A549 (cell line): Measurements from ENCODE around the gene CD8B. TPM values are rescaled to one million over a fixed set of nuclear protein-coding genes. Genes with fewer than 3 reads are reported as not detected.

Source experiments
- ATAC-seq, 2 experiments: fragments of 200-7000 bp in 1 of 2; fragments of >200 bp in 1 of 2; cut with Nextera tagmentation in 1 of 2; cut with Tn5 transposase in 1 of 2; 3 replicates each; pipeline versions ENCODE4 v1.8.0 to v1.9.1; 2018 to 2020; ENCODE audit warnings: mild to moderate bottlenecking in 1 of 2, moderate library complexity in 1 of 2
- CTCF ChIA-PET: fragments of 300-600 bp; sonication (Branson Sonifier 250); formaldehyde crosslinking; extraction: SDS; loops from one replicate; lab custom pipeline; 2021; ENCODE audit warnings: antibody characterized with exemption, inconsistent platforms; lab: Yijun Ruan, JAX
- POLR2A ChIA-PET: fragments of 350-600 bp; formaldehyde crosslinking; extraction: SDS; loops from one replicate; lab custom pipeline; 2021; ENCODE audit warnings: antibody characterized with exemption, inconsistent platforms; lab: Yijun Ruan, JAX
- DNase-seq, 2 experiments: peaks; one replicate each; pipeline versions ENCODE4 v3.0.0 to v3.0.0-alpha.2; 2011 to 2016; ENCODE audit warnings: low read depth in 1 of 2, low spot score in 1 of 2
- FAIRE-seq: peaks from 2 replicates; lab custom pipeline; 2011; peaks lifted over from hg19 to GRCh38; lab: Jason Lieb, UNC
- H3K27ac ChIP-seq, 2 experiments: fragments of >200 bp; sonication (Bioruptor Twin); formaldehyde crosslinking; 3 replicates each; pipeline ENCODE4 v1.5.1; 2016 to 2017
- H3K4me1 ChIP-seq: fragments of >200 bp; sonication (Bioruptor Twin); formaldehyde crosslinking; 3 replicates; pipeline ENCODE4 v1.6.1; 2016
- H3K4me2 ChIP-seq: fragments of >200 bp; sonication (Bioruptor Twin); formaldehyde crosslinking; 3 replicates; pipeline ENCODE4 v1.6.1; 2016
- H3K4me3 ChIP-seq: fragments of >200 bp; sonication (Bioruptor Twin); formaldehyde crosslinking; 3 replicates; pipeline ENCODE4 v1.5.1; 2016
- H3K9me3 ChIP-seq: fragments of >200 bp; sonication (Bioruptor Twin); formaldehyde crosslinking; 3 replicates; pipeline ENCODE4 v1.6.1; 2016
- BHLHE40 ChIP-seq: IDR thresholded peaks from 2 replicates; pipeline ENCODE4 v1.6.1; 2012; ENCODE audit warnings: low read depth, low read length, inconsistent platforms
- CBX2 ChIP-seq: fragments of 200-600 bp; sonication (generic); IDR thresholded peaks from 2 replicates; pipeline ENCODE4 v1.6.1; 2016; ENCODE audit warnings: low read depth, mild to moderate bottlenecking, borderline replicate concordance
- CBX8 ChIP-seq: fragments of 200-600 bp; sonication (generic); IDR thresholded peaks from 2 replicates; pipeline ENCODE4 v1.6.1; 2016
- CHD4 ChIP-seq: fragments of 200-600 bp; sonication (generic); IDR thresholded peaks from 2 replicates; pipeline ENCODE4 v1.6.1; 2016; ENCODE audit warnings: antibody characterized with exemption, mild to moderate bottlenecking, borderline replicate concordance
- EHMT2 ChIP-seq: fragments of 200-600 bp; sonication (generic); IDR thresholded peaks from 2 replicates; pipeline ENCODE4 v1.6.1; 2016; ENCODE audit warnings: antibody characterized with exemption, low read depth, mild to moderate bottlenecking, moderate library complexity
- EP300 ChIP-seq, 2 experiments: fragments of >200 bp; sonication (Bioruptor Twin); formaldehyde crosslinking; IDR thresholded peaks; 2 replicates in 1 of 2; 3 replicates in 1 of 2; pipeline ENCODE4 v1.6.1; 2016 to 2017
- ESRRA ChIP-seq: fragments of 150-350 bp; IDR thresholded peaks from 2 replicates; pipeline ENCODE4 v1.6.1; 2014; ENCODE audit warnings: mild to moderate bottlenecking, low read length, borderline replicate concordance
- FOSB ChIP-seq: fragments of 250-450 bp; sonication (Bioruptor Pico); IDR thresholded peaks from 2 replicates; pipeline ENCODE4 v1.5.0; 2020; ENCODE audit warnings: mild to moderate bottlenecking, moderate library complexity
- FOXS1 ChIP-seq: fragments of 250-450 bp; sonication (Bioruptor Pico); IDR thresholded peaks from 2 replicates; pipeline ENCODE4 v1.5.0; 2020; ENCODE audit warnings: mild to moderate bottlenecking, moderate library complexity
- HDAC2 ChIP-seq: fragments of 200-600 bp; sonication (generic); IDR thresholded peaks from 2 replicates; pipeline ENCODE4 v1.6.1; 2016
- HEYL ChIP-seq: fragments of 250-450 bp; sonication (Bioruptor Pico); IDR thresholded peaks from 2 replicates; pipeline ENCODE4 v1.8.0; 2021; ENCODE audit warnings: mild to moderate bottlenecking, moderate library complexity
- HOXB13 ChIP-seq: fragments of 250-450 bp; sonication (Bioruptor Pico); IDR thresholded peaks from 2 replicates; pipeline ENCODE4 v1.5.0; 2020; ENCODE audit warnings: low read depth, mild to moderate bottlenecking, moderate library complexity
- HOXB5 ChIP-seq: fragments of 250-450 bp; sonication (Bioruptor Pico); IDR thresholded peaks from 2 replicates; pipeline ENCODE4 v1.5.0; 2020; ENCODE audit warnings: mild to moderate bottlenecking, moderate library complexity
- KDM1A ChIP-seq: fragments of 200-600 bp; sonication (generic); IDR thresholded peaks from 2 replicates; pipeline ENCODE4 v1.6.1; 2016; ENCODE audit warnings: low read depth, mild to moderate bottlenecking
- MAZ ChIP-seq: fragments of 150-350 bp; IDR thresholded peaks from 2 replicates; pipeline ENCODE4 v1.6.1; 2014; ENCODE audit warnings: antibody characterized with exemption, low read depth, low read length, borderline replicate concordance
- NFE2L2 ChIP-seq: fragments of 150-350 bp; conservative IDR thresholded peaks from 2 replicates; pipeline ENCODE4 v1.6.1; 2014; ENCODE audit warnings: low read length
- NPAS2 ChIP-seq: fragments of 250-450 bp; sonication (Bioruptor Pico); IDR thresholded peaks from 2 replicates; pipeline ENCODE4 v1.8.0; 2022; ENCODE audit warnings: mild to moderate bottlenecking, moderate library complexity, borderline replicate concordance
- POLR2A ChIP-seq: IDR thresholded peaks from 2 replicates; pipeline ENCODE4 v1.6.1; 2012; ENCODE audit warnings: mild to moderate bottlenecking, low read length
- RAD21 ChIP-seq, 2 experiments: fragments of >200 bp in 1 of 2; sonication (Bioruptor Twin) in 1 of 2; formaldehyde crosslinking in 1 of 2; IDR thresholded peaks in 1 of 2; conservative IDR thresholded peaks in 1 of 2; 2 replicates in 1 of 2; 3 replicates in 1 of 2; pipeline ENCODE4 v1.6.1; 2012 to 2018; ENCODE audit warnings: inconsistent platforms in 1 of 2
- RCOR1 ChIP-seq: fragments of 150-350 bp; IDR thresholded peaks from 2 replicates; pipeline ENCODE4 v1.6.1; 2014; ENCODE audit warnings: antibody characterized with exemption, low read length, low read depth
- SMC3 ChIP-seq: fragments of >200 bp; sonication (Bioruptor Twin); formaldehyde crosslinking; IDR thresholded peaks from 3 replicates; pipeline ENCODE4 v1.6.1; 2018; ENCODE audit warnings: inconsistent platforms
- TFCP2L1 ChIP-seq: fragments of 250-450 bp; sonication (Bioruptor Pico); IDR thresholded peaks from 2 replicates; pipeline ENCODE4 v1.5.0; 2021; ENCODE audit warnings: mild to moderate bottlenecking
- ZFP36 ChIP-seq: fragments of 450-650 bp; IDR thresholded peaks from 2 replicates; pipeline ENCODE4 v1.6.1; 2014; ENCODE audit warnings: borderline replicate concordance; ENCODE audit not compliant: partially characterized antibody
- WGBS: methylation state at CpG from one replicate; pipeline ENCODE4 v1.1.6; 2017; ENCODE audit errors: missing lambda C conversion rate; 5-methylcytosine and 5-hydroxymethylcytosine counted together
- polyA plus RNA-seq, 4 experiments: library from polyadenylated mRNA; depleted of rRNA in 3 of 4; stranded (reverse); fragments of >200 nt; fragmentation: RNase III in 1 of 4; extraction: RNeasy Plus Mini Kit Qiagen cat#74134 plus additional on column Dnase treatment in 1 of 4; gene quantifications; 2 replicates in 3 of 4; 3 replicates in 1 of 4; pipeline ENCODE4 v1.2.3, GENCODE V29; 2011 to 2017
- TF ChIP-seq, protein P1 (sequence below): IDR thresholded peaks from 2 replicates; pipeline ENCODE4 v1.6.1; 2012; ENCODE audit warnings: low read depth, borderline replicate concordance
- TF ChIP-seq, protein P2 (sequence below): IDR thresholded peaks from 2 replicates; pipeline ENCODE4 v1.6.1; 2012
- TF ChIP-seq, protein P3 (sequence below): fragments of 150-350 bp; IDR thresholded peaks from 2 replicates; pipeline ENCODE4 v1.6.1; 2014; ENCODE audit warnings: low read depth, mild to moderate bottlenecking, low read length
- TF ChIP-seq, protein P4 (sequence below): fragments of >200 bp; sonication (Bioruptor Twin); formaldehyde crosslinking; IDR thresholded peaks from 3 replicates; pipeline ENCODE4 v1.5.1; 2016
- TF ChIP-seq, protein P5 (sequence below): fragments of >200 bp; sonication (Bioruptor Twin); formaldehyde crosslinking; IDR thresholded peaks from 2 replicates; pipeline ENCODE4 v1.6.1; 2016

The CD8B gene
- polyA plus RNA-seq, 2 of the 4 experiments (the other 2 are of a cell fraction), result not detected

DNA sequence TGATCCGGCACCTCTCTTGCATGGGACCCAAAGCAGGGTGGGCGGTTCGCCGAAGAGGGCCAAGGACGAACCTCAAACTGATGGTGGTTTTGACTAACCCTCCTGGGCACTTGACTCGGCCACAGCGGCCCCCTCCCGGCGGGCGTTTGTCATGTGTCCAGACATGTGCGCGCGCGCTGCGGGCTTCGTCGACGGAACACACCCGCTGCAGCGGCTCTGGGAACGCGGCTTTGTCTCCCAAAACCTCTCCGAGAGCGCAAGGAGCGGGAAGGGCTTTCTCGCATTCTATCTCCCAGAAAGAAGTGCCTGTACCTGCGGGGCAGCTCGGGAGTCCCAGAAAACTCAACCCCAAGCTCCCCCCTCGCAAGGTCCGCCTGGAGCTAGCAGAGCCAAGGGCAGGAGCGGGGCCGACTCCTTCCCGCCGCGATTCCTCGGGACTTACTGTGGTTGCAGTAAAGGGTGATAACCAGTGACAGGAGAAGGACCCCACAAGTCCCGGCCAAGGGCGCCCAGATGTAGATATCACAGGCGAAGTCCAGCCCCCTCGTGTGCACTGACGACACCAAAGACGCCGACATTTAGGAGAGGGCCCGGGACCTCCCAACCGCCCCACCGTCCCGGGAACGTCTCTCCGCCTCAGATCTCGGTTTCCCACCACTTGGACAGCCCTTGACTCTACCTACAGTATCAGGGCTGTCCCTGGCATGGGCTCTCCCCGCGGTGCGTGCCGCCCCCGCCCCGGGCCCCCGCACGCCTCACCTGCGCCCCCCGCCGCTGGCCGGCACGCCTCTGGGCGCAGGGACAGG lies 72.6 kb downstream of the CD8B start:
- POLR2A ChIA-PET, result no interaction called here
- H3K27ac ChIP-seq, result no peak overlapping the region
- H3K4me1 ChIP-seq, result peaks cover 19% of the 10 kb centered on the region; the same call in 2 of the 3 replicates
- H3K4me3 ChIP-seq, result peak overlapping the region; percentile 31; the same call in 2 of the 3 replicates
- 42% methylated on average over 48 of the region's 64 CpGs for WGBS
- H3K4me2 ChIP-seq, result peak overlapping the region; percentile 80
- DNase-seq (peak in 1 of 2 experiments; percentile 13), ATAC-seq (peak in 1 of 2 experiments; percentile 22; a peak in 2 of 6 replicates), FAIRE-seq (no peak)
- no peaks in the 10 kb centered on the region for H3K9me3 ChIP-seq
- CTCF ChIA-PET, result interaction anchor here (1.0 kb wide), 1 partner anchor 12 kb away, joined by 3 read pairs; no protein-coding TSS in a partner anchor
- TF ChIP-seq, protein P1, sequence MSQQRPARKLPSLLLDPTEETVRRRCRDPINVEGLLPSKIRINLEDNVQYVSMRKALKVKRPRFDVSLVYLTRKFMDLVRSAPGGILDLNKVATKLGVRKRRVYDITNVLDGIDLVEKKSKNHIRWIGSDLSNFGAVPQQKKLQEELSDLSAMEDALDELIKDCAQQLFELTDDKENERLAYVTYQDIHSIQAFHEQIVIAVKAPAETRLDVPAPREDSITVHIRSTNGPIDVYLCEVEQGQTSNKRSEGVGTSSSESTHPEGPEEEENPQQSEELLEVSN, result 0 out of 2 replicates have a peak, but pooled peaks have one; percentile 41
- TF ChIP-seq HDAC2, result no peak
- TF ChIP-seq, protein P2, sequence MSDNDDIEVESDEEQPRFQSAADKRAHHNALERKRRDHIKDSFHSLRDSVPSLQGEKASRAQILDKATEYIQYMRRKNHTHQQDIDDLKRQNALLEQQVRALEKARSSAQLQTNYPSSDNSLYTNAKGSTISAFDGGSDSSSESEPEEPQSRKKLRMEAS, result peak; percentile 60; the same call in 1 of the 2 replicates
- TF ChIP-seq SMC3, result no peak
- no peak for TF ChIP-seq MAZ
- no peak for TF ChIP-seq RCOR1
- no peak for TF ChIP-seq CBX2
- TF ChIP-seq, protein P3, sequence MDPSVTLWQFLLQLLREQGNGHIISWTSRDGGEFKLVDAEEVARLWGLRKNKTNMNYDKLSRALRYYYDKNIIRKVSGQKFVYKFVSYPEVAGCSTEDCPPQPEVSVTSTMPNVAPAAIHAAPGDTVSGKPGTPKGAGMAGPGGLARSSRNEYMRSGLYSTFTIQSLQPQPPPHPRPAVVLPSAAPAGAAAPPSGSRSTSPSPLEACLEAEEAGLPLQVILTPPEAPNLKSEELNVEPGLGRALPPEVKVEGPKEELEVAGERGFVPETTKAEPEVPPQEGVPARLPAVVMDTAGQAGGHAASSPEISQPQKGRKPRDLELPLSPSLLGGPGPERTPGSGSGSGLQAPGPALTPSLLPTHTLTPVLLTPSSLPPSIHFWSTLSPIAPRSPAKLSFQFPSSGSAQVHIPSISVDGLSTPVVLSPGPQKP, result no peak
- TF ChIP-seq HOXB13 (CRISPR knock-in tag), result no peak
- TF ChIP-seq, protein P4, sequence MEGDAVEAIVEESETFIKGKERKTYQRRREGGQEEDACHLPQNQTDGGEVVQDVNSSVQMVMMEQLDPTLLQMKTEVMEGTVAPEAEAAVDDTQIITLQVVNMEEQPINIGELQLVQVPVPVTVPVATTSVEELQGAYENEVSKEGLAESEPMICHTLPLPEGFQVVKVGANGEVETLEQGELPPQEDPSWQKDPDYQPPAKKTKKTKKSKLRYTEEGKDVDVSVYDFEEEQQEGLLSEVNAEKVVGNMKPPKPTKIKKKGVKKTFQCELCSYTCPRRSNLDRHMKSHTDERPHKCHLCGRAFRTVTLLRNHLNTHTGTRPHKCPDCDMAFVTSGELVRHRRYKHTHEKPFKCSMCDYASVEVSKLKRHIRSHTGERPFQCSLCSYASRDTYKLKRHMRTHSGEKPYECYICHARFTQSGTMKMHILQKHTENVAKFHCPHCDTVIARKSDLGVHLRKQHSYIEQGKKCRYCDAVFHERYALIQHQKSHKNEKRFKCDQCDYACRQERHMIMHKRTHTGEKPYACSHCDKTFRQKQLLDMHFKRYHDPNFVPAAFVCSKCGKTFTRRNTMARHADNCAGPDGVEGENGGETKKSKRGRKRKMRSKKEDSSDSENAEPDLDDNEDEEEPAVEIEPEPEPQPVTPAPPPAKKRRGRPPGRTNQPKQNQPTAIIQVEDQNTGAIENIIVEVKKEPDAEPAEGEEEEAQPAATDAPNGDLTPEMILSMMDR, result no peak
- no peak for TF ChIP-seq EP300 (IDR thresholded peaks at IDR 0.05)
- TF ChIP-seq KDM1A, result no peak
- no peak for TF ChIP-seq CHD4
- TF ChIP-seq RAD21 (conservative IDR thresholded peaks at IDR 0.05 in 1 of 2, IDR thresholded peaks at IDR 0.05 in 1 of 2), result no peak
- no peak for TF ChIP-seq POLR2A
- TF ChIP-seq, protein P5, sequence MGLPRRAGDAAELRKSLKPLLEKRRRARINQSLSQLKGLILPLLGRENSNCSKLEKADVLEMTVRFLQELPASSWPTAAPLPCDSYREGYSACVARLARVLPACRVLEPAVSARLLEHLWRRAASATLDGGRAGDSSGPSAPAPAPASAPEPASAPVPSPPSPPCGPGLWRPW, result no peak
- no peak for TF ChIP-seq ESRRA

DNA sequence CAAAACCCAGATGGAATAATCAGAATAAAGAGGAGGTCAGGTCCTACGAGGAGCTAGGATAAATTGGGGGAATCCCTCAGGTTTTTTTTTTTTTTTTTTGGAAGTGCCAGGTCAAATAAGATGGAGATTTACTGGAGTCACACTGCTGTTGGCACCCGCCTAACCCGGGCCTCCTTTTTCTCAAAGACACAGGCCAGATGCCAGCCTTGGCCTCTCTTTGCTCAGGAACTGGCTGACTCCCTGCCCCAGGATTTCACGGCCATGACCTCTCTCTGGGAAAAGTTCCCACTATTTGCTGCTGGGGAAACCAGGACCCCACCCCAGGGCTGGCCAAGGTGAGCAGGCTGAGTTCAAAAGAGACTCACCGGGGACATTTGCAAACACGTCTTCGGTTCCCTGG lies 73.5 kb downstream of the CD8B start:
- Histone ChIP-seq H3K4me3 (no peak overlapping the region), H3K4me1 (peaks cover 19% of the 10 kb centered on the region; the same call in 2 of the 3 replicates), H3K27ac (no peak overlapping the region)
- no peak for DNase-seq
- TF ChIP-seq FOSB (CRISPR knock-in tag) (no peak), MAZ (no peak), FOXS1 (CRISPR knock-in tag) (no peak), ZFP36 (no peak), HOXB5 (CRISPR knock-in tag) (no peak), CBX8 (no peak), EHMT2 (no peak), HEYL (CRISPR knock-in tag) (no peak), NPAS2 (no peak), NFE2L2 (no peak), TFCP2L1 (CRISPR knock-in tag) (no peak), BHLHE40 (no peak)
- TF ChIP-seq, protein P1, result no peak
- TF ChIP-seq, all 56 proteins: peak for 0
- FAIRE-seq (no peak), ATAC-seq (no peak)
- Histone ChIP-seq H3K9me3 (no peaks in the 10 kb centered on the region), H3K4me2 (no peak overlapping the region)
- CTCF ChIA-PET, result interaction anchor here (2.1 kb wide), 1 partner anchor 19 kb away, joined by 10 read pairs; no protein-coding TSS in a partner anchor
- WGBS, result 74% methylated on average over 7 of the region's 7 CpGs
- POLR2A ChIA-PET, result no interaction called here
